HG03280 (cell line): ENCODE data around the gene NEDD4L.

Experiments used
- ATAC-seq: cut with Tn5 transposase; IDR thresholded peaks from one replicate; pipeline ENCODE4 v1.9.1; 2021; ENCODE audit warnings: mild to moderate bottlenecking, moderate library complexity; ENCODE audit not compliant: unreplicated experiment

The NEDD4L gene

DNA sequence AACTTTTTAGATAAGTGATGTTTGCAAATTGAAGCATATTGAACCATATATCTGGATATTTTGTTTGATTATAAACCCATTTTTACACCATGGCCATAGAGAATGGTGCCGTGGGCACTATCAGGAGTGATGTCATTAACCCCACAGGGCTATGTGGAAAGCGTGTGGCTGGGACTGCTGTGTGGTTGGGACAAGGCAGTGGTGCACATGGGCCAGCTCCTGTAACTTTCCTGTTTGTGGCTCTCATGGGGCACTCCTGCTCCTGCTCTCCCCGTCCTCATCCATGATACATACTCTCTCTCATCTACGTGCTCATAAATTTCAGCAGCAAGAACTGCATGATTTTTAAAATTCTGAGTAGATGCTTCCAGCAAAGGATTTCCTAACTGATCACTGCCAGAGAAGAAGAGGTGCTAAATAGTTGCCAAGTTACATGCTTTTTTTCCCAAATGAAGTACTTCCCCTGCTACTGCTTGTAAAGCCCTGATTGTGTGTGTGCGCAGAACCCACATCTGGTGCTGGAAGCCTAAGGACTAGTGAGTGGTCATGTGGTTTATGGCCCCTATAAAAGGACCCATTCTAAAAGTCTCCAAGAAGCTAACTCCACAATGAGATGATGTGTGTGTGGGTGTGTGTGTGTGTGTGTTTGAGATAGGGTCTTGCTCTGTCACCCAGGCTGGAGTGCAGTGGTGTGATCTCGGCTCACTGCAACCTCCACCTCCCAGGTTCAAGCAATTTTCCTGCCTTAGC, 240.8 kb downstream of the NEDD4L start:
- ATAC-seq, result no peak

DNA sequence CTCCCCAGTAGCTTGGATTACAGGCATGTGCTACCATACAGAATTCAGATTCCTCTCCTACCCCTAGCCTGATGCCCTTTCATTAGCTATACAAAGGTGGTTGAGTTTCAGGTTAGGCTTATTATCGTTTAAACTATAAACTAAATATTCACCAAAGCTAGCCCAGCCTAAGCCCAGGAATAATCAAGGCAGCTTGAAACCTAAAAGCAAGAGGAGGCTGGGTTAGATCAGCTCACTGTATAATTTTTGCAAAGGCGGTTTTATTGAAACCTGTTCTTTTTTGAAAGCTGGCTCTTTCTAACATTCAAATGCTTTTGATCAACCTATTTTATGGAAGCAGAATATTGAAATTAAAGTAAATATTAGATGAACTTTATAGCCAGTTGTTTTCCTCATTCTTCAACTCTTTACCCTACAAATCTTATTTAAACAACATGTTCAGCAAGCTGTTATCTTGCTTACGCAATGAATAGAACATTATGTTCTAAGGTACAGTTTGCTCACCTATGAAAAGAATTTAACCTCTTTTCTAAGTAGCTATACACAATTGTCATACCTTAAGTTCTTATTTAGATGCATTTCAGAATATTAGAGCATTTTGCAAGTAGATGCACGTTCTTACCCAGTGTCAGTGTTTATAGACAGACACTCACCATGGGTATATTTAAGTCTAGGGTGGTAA, 241.6 kb downstream of the NEDD4L start:
- ATAC-seq, result no peak

DNA sequence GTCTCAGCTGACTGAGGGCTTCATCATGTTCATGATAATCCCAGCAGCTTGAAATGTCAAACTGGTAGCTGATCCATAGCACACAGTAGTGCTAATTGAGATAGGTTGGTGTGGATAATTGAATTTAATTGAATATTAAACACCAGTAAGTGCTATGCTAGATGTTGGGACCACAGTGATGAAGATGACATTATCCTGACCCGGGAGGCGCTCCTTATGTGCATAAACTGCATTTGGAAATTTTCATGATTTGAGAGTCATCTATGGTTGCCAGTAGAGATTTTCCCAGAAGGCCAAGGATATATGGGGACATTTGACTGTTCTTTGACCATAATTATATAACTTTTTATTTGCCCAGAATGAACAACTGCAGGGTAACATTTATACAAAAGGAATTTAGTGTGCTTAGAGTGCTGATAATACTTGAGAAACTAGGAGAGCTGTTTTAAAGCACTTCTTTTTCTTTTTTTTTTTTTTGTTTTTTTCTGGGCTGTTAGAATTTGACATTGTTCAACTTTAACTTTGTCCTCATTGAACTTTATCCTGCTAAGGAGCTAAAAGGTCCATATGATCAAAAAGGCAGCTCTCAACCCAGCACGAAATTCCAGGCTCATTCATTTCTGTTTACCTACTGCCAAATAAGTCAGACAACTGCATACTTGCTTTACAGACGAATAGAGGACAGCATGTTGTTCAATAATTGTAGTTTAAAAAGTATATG, 242.8 kb downstream of the NEDD4L start:
- ATAC-seq, result no peak

DNA sequence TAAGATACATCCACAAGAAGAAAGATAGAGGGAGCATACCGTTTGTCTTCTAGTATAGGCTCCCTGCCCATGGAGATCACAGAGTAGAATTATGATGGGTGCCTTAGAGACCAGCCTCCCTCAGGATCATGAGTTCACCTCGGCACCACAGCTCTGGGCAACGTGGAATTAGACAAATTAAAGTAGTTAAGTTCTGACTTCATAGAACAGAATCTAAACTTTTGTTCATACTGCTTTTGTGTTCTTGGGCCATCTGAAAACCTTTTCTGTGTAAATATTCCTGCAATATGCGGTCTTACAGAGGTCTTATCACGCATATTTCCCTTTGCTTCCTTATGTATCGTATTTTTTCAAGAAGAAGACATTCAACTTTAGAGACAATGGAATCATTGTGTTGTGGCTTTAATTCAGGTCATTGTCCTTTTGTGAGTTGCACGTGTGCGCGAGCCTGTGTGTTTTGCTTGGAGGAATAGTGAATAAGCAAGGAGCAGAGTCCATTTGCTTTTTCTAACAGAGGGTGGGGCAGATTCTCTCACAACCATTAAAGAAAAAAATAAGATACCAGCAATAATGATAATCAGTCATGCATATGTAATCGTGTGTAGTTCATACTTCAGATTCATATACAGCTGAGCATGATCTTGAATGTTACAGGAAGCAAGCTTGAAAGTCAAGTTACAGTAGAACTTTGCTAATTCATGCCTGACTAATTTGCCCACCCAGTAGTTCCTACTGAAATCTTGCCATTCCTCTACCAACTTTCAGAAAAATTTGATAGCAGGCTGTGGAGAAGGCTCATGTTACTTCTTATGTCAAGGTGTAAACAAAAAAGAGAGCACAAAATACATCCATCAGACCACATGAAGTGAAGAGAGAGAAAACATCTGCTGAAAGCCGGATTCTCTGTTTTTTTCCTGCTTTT, 243.6 kb downstream of the NEDD4L start:
- ATAC-seq, result no peak

DNA sequence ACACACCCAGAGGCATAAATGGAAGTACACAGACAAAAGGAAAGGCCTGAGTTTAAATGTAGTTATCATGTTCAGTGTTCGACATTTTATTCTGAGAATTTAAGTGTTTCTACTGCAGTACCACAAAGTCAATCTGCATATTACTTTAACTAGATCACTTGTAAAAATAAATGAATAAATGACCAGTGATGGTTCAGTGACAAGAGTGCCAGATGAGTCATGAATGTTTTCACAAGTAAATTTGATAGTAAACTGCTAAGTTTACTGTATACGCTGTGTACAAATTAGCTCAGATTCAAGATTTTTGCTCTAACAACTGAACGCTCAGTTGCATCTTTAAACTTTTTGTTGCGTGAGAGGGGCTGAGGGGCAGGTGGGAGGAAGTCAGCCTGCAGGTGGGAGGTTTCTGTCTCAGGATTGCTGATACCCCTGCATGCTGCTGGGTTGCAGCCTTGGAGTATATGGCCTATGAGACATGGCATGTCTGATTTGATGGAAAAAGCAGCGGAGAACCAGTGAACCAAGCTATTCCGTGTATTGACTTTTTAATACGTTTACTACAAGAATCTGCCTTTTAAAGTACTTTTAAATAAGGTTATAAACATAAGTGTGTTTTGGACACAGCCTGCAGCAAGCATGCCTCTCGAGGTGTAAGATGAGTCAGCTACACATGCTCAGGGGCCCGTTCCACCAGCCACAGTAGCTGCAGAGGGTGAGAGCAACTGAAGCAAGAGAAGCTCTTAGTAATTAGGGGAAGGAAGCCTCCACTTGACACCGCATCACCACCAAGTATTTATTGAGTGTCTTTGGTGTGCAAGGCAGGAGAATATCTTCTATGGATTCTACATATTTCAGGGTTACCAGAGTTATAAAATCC, 245.1 kb downstream of the NEDD4L start:
- peak; percentile 71 for ATAC-seq

DNA sequence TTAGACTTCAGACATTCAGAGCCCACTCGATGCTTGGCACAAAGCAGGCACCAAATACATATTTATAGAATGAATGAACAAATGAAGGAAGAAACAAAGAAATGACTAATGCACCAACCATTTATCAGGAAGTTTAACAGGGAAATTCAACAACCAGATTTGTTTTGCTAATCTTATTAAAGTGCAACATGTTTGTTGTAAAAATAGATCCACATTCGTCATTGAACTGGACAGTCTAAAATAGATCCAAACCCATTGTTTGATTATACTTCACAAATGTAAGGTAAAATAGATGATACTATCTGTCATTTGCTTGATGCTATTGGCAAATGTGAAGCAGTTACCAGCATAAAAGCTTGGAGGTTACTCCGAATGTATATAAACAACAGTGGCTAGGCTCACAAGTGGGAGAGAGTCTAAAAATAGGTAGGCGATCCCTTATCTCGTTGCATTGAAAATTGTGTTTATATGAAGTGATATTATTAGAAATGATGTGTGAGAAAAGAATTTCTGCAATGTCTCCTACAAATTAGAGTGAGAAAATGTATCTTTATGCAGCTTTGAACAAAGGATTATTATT, 246.2 kb downstream of the NEDD4L start:
- no peak for ATAC-seq

DNA sequence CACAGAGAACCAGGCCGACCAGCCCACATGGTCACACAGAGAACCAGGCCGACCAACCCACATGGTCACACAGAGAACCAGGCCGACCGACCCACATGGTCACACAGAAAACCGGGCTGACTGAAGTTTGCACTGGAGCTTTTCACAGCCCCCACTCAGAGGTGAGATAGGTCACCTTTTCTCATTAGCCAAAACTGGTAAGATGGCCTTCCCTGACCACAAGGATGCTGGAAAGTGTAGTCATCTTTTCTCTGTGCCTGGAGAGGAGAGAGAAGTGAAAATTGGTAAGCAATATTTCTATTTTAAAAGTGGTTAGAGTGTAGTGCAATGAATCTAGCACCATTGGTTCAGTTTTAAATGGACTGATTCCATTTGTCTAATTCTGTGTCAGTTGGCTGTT, 247.1 kb downstream of the NEDD4L start:
- no peak for ATAC-seq

DNA sequence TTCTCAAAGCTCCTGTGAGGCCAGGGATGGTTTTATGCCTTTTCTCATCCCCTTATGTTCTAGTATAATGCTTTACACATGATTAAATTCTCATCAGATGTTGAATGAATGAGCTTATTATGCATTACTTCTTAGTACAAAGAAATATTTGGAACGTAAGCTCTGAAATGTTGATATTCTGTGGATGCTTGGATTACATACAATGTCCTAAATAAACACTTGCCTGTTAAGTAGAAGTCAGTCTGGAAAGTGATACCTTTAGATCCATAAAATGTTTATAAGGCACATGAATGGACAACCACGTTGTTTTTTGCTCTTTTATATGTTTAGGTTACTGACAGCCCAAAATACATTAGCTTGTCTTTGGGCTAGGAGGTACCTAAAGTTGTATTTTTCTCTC, 248.6 kb downstream of the NEDD4L start:
- ATAC-seq, result no peak

DNA sequence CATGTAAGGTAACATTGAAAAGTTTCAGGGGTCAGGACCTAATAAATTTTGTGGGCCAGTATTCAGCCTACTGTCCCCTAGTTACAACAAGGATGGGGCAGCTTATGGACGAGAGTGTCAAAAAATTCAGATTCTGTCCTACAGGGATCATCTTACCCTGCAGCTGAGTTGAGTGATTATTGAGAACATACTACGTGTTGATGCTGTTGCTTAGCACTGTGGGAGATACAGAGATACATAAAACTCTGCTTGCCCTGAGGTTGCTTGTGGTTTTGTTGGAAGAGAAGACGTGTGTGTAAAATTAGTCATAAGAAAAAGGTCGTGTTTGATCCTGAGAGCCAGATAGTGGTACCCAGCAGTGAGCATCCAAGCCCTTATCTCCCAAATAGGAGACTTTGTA, 253.2 kb downstream of the NEDD4L start:
- no peak for ATAC-seq

DNA sequence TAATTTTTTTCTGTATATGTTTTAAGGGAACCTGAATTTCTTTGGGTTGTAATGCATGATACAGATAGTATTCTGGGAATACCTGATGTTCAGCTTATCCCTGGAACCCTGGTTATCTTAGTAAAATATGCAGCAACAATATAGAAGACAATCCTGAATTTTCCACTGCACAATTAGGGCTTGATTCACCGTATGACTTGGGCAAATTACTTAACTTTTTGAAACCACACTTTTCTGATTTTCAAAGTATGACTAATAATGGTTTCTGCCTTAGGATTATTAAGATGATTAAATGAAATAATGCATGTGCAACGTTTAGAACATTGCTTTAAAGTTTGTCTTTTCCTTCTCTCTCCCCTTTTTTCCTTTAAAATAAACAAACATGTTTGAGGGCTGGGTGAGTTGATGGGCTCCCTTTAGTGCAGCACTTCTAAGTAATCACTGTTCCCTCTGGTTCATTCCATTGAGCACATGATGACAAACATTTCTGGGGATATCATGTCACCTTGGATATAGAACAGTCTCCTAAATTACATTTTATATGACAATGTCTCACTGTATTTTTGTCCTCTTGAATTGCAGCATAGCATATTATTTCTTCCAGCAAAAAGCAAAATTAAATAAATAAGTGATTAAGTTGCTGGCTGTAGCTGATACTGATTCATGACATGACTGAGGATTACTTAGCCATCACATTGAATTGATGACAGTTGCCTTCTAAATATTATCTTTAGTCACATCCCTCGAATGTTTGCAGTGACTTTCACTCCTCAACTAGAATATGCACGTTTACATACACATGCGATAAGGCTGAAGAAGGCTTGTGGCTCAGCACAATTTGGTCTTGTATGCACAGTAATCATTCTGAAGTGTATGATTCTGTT, 254.5 kb downstream of the NEDD4L start:
- no peak for ATAC-seq

DNA sequence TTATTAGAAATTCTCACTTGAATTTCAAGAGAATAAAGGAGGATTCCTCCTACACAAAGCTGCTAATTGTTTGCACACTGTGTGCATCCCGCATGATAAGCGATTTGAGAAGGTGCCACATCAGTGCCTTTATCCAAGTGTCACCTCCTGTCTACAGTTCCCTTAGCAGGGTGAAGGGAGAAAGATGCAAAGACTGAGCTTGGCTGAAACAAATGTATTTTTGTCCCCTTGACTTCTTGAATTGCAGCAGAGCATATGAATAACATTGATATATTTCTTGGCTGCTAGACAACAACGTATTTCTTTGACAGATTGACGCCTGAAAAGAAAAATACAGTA, 255.1 kb downstream of the NEDD4L start:
- ATAC-seq, result no peak

DNA sequence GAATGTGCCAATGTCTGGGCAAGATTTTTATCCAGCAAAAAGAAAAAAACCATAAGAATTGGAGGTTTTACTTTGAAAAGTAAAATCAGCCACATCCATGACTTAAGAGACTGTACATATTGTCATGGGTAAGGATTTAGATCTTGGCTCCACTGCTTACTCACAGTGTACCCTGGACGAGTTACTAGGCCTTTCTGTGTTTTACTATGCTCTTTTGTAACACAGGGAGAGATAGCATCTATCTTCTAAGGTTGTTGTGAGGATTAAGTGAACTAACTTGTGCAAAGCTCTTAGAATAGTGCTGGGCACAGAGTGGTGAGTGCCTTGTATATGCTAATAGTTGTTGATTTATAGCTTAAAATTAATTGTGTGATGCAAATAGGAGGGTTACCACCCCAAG, 255.9 kb downstream of the NEDD4L start:
- no peak for ATAC-seq

DNA sequence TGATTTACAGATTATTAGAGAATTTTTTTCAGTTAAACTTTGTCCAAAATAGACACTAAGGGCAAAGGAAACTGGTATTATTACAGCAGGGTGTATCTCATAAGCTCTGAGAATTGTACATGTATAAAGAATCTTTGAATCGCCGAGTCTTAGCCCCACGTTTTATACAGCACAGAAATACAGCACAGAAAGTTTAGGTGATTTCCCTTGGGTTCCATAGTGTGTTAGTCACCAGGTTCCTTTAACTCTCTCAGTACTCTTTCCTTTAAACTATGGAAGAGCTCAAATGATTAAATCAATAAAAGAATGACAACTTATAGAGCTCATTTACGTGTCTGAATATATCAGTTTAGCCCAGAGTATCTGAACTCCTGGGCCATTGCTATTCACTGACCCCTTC, 256.8 kb downstream of the NEDD4L start:
- no peak for ATAC-seq

DNA sequence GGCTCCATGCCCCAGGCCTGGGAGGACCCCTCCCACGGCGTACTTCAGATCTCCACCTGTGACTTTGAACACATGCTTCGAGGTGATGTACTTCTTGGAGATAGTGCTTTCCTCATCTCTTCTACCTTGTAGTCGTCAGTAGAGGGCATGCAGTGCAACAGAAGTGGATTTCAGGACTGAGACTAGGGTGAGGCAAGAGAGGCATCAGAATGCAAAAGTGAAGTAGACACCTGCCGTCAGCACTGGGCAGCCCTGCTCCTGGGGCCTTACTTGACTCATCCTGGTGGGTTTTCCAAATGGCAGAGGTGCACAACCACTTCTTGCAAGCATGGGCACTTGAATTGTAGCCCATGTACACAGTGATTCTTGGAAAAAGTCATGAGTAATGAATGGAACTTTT, 258.8 kb downstream of the NEDD4L start:
- no peak for ATAC-seq

DNA sequence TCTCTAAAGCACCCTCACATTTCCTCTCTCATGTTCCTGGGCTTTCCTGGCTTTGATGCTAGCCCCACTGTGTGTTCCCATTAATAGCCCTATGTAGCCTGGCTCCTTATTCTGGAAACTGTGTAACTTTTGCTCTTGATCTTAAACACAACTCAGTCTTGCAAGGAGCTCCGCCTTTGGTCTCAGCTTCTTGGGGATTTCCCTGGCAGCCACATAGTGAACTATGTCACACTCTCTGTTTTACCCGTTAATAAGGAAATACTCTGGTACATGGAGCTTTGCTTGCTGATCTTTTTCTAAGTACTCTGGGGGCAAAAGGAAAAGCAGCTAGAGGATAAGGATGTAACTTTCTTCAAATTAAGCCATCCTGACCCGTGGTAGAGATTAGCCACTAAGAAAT, 259.3 kb downstream of the NEDD4L start:
- ATAC-seq, result no peak

DNA sequence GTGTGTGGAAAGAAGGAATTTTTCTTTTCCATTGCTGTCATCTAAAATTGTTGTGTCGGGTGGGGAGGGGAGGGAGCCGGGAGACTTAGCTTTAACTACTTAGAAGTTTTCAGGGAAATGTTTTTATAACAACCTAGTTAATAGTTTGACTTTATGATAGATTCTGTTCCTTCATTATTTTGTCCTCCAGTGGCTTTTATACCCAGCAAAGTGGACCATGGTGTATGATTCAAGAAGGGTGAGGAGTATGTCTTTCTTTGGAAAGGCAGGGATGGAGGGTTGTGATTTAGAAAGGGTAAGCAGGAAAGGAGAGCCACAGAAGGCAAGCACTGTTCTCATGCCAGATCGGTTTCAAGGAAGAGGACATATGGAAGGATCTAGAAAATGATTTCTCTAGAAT, 261.8 kb downstream of the NEDD4L start:
- no peak for ATAC-seq

DNA sequence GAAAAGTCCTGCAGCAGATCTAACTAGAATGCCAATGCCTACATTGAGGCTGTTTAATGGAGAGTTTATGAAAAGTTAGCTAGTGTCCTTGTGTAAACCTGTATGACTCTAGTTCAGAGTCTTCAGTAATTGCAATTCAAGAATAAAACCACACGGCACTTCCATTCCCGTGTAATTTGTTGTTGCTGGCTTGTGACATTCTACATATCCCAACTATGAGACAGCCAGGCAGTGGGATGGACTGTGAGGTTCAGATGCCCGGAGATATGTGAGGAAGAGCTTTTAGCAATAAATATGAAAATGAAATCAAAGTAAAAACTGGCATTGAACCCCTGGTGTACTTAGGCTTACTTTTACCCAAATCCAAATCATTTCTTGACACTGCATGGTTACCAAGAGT, 263.4 kb downstream of the NEDD4L start:
- ATAC-seq, result no peak

DNA sequence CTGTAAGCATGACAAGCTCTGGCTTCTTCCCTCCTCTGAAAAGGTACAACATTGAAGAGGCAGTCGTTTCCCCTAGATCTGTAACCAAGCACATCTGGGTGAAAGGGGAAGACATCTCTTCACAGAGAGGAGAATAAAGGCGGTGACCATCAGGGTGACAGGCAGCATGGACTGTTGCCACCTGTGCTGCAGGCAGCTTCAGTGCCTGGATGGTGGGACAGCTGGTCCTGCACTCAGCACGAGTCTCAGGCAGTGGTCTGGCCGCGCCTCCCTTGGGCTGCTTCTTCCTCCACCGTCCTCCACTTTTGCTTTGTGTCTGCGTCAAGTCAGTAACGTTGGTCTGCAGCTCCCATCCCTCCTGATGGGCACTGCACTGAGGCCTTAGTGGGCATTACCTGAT, 264.4 kb downstream of the NEDD4L start:
- no peak for ATAC-seq

DNA sequence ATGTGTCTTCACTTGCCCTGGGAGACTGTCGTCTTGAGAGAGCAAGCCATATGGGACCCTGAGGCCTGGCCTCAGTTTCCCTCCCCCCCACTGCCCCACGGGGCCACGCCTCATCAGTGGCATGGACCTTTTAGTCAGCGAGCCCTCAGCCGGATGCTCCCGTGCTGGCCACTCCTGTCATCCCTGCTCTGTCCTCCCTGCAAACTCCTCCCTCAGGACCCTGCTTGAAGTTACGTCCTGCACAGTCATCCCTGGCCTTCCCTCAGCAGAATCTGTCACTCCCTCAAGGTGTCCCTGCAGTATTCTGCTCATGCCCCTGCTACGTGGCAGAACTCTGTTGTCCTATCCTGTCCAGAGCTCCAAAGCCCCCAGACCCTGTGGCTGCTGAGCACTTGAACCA, 265.1 kb downstream of the NEDD4L start:
- ATAC-seq, result no peak
